ENCODE data around the gene ATF5.

DNA sequence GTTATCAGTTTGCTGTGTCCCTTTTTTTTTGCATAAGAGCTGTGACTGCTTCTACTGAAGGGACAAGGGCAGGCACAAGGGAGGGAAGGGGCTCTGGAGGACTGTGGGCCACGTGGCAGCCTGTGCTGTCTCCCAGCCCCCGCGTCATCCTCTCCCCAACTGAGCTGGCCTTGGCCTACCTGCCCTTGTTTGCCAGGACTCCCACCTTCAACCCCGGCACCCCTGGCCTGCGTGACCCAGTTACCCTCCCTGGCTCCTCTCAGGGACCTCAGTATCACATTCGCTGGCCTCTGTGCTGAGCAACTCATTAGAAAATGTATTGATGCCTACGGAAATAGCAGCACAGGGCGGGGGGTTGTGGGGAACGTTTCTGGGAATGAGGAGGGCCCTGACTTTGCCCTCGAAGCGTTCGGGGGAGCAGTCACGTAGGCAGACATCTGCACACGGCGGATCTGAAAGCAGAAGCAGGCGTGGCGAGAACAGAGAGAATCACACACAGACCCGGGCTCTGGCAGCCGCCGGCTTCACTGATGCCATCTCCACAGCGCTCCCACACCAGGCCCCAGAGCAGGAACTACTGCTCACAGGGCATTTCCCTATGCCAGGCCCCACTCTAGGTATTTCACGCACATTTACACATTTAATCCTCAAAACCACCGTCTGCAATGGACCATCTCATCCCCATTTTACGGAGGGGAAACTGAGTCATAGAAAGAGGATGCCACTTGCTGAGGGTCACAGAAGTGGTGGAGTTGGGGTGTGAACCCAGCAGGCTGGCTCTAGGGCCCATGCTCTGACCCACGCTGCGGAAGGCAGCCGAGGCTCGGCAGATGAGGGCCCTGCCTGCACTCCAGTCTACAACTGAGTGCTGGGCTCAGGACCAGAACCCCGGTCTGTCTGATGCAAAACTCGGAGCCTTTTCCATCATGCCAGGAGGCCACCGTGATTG, 5.7 kb upstream of the ATF5 start:
- TF ChIP-seq, protein P1, sequence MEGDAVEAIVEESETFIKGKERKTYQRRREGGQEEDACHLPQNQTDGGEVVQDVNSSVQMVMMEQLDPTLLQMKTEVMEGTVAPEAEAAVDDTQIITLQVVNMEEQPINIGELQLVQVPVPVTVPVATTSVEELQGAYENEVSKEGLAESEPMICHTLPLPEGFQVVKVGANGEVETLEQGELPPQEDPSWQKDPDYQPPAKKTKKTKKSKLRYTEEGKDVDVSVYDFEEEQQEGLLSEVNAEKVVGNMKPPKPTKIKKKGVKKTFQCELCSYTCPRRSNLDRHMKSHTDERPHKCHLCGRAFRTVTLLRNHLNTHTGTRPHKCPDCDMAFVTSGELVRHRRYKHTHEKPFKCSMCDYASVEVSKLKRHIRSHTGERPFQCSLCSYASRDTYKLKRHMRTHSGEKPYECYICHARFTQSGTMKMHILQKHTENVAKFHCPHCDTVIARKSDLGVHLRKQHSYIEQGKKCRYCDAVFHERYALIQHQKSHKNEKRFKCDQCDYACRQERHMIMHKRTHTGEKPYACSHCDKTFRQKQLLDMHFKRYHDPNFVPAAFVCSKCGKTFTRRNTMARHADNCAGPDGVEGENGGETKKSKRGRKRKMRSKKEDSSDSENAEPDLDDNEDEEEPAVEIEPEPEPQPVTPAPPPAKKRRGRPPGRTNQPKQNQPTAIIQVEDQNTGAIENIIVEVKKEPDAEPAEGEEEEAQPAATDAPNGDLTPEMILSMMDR (conservative IDR thresholded peaks at IDR 0.05 in 1 of 2, IDR thresholded peaks at IDR 0.05 in 1 of 2; ENCODE audit: low read depth in 1 of 2, low read length in 2 of 2), result no peak
- TF ChIP-seq EZH2 (IDR thresholded peaks at IDR 0.05; ENCODE audit: low read length, missing control alignments), result no peak

All from fibroblast of lung (primary cell).